Fibroblast of lung (primary cell): ENCODE measurements around the gene RAP1GDS1. TPM values are rescaled to one million over a fixed set of nuclear protein-coding genes. Genes with fewer than 3 reads are reported as not detected.
A peak's percentile ranks its signal among the peaks of the same experiment; 100 is the strongest.

ENCODE experiments used
- DNase-seq, 2 donors: peaks; one replicate each; pipeline versions ENCODE4 v3.0.0 to v3.0.0-alpha.2; 2010; ENCODE audit warnings: low read depth in 2 of 2
- H2AFZ ChIP-seq: 2 replicates; pipeline ENCODE4 v1.5.1; 2012; ENCODE audit warnings: low read length, control low read depth, inconsistent platforms
- H3K27ac ChIP-seq: 2 replicates; pipeline ENCODE4 v1.5.1; 2011; ENCODE audit warnings: low read length, control low read depth; ENCODE audit not compliant: insufficient read depth
- H3K27me3 ChIP-seq: 2 replicates; pipeline ENCODE4 v1.5.1; 2011; ENCODE audit warnings: mild to moderate bottlenecking, low read length; ENCODE audit not compliant: control insufficient read depth, insufficient read depth
- H3K36me3 ChIP-seq: 2 replicates; pipeline ENCODE4 v1.5.1; 2011; ENCODE audit warnings: low read length; ENCODE audit not compliant: control insufficient read depth, insufficient read depth
- H3K4me1 ChIP-seq: 2 replicates; pipeline ENCODE4 v1.5.1; 2011; ENCODE audit warnings: low read length; ENCODE audit not compliant: control insufficient read depth, insufficient read depth; ENCODE audit errors: extremely low read depth
- H3K4me2 ChIP-seq: 2 replicates; pipeline ENCODE4 v1.5.1; 2011; ENCODE audit warnings: low read length, control low read depth; ENCODE audit not compliant: insufficient read depth; ENCODE audit errors: extremely low read depth
- H3K4me3 ChIP-seq, 4 experiments: fragments of 200-600 bp in 1 of 4; sonication (generic) in 1 of 4; replicated peaks in 1 of 4; 2 replicates each; pipeline ENCODE4 v1.5.1; 2011 to 2016; ENCODE audit warnings: low read length in 4 of 4, low read depth in 3 of 4, mild to moderate bottlenecking in 3 of 4, control low read depth in 2 of 4, inconsistent platforms in 1 of 4, mixed read lengths in 1 of 4; ENCODE audit not compliant: insufficient read depth in 1 of 4; ENCODE audit errors: control extremely low read depth in 1 of 4
- H3K79me2 ChIP-seq: 2 replicates; pipeline ENCODE4 v1.5.1; 2012; ENCODE audit warnings: mild to moderate bottlenecking, low read length, inconsistent platforms; ENCODE audit not compliant: control insufficient read depth, insufficient read depth
- H3K9ac ChIP-seq: 2 replicates; pipeline ENCODE4 v1.5.1; 2011; ENCODE audit warnings: mild to moderate bottlenecking, low read length, control low read depth; ENCODE audit not compliant: insufficient read depth
- H3K9me3 ChIP-seq: 2 replicates; pipeline ENCODE4 v1.5.1; 2012; ENCODE audit warnings: low read depth, low read length; ENCODE audit not compliant: control insufficient read depth, insufficient read depth
- H4K20me1 ChIP-seq: 2 replicates; pipeline ENCODE4 v1.5.1; 2011; ENCODE audit warnings: low read length; ENCODE audit not compliant: control insufficient read depth, insufficient read depth; ENCODE audit errors: extremely low read depth
- EZH2 ChIP-seq: IDR thresholded peaks from 2 replicates; pipeline ENCODE4 v1.5.1; 2012; ENCODE audit warnings: low read length, control low read depth, mild to moderate bottlenecking; ENCODE audit errors: missing control alignments
- polyA plus RNA-seq, 2 donors: library from polyadenylated mRNA; depleted of rRNA in 1 of 2; stranded (reverse) in 1 of 2; unstranded in 1 of 2; fragments of >200 nt; gene quantifications; 2 replicates each; pipeline ENCODE4 v1.2.1, GENCODE V29; 2011 to 2012; ENCODE audit warnings: missing spikeins in 1 of 2
- total RNA-seq: library from RNA; depleted of rRNA; stranded (reverse); fragments of >200 nt; gene quantifications from 2 replicates; pipeline ENCODE4 v1.2.1, GENCODE V29; 2014
- TF ChIP-seq, protein P1 (sequence below), 2 donors: IDR thresholded peaks in 1 of 2; conservative IDR thresholded peaks in 1 of 2; 1 replicate in 1 of 2; 2 replicates in 1 of 2; pipeline ENCODE4 v1.5.1; 2011 to 2012; ENCODE audit warnings: low read length in 2 of 2, control low read depth in 1 of 2, inconsistent platforms in 1 of 2, low read depth in 1 of 2, mild to moderate bottlenecking in 1 of 2

Gene RAP1GDS1
- total and polyA plus RNA-seq, 2 donors (not counting 1 experiment from before 2014, with no cell fraction given): 68.3 to 103 TPM

DNA sequence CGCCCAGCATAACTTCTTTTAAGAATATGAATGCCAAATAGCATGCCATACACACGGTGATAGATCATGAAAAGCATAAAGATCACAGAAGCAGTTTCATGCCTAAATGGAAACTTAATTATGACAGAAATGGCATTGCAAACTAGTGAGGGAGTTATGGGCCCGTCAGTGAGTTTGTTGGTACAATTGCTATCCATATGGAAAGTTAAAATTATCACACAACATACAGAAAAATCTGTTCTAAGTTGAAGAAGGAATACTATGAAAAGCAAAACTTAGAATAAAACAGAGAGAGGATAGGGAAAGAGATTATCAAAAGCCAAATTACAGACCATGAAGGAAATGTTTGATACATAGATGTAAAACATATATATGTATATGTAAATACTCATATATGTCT lies 30.2 kb upstream of the RAP1GDS1 start:
- H3K9me3 ChIP-seq: no peaks in the 10 kb centered on the region
- H2AFZ ChIP-seq: no peak overlapping the region
- no peak overlapping the region for H3K4me3 ChIP-seq
- no peak for DNase-seq
- H4K20me1 ChIP-seq: no peaks in the 10 kb centered on the region
- H3K36me3 ChIP-seq: no peaks in the 10 kb centered on the region
- no peaks in the 10 kb centered on the region for H3K79me2 ChIP-seq
- H3K27me3 ChIP-seq: no peaks in the 10 kb centered on the region
- H3K27ac ChIP-seq: no peak overlapping the region
- H3K9ac ChIP-seq: no peak overlapping the region
- H3K4me1 ChIP-seq: no peaks in the 10 kb centered on the region
- H3K4me2 ChIP-seq: no peak overlapping the region
- TF ChIP-seq, protein P1, sequence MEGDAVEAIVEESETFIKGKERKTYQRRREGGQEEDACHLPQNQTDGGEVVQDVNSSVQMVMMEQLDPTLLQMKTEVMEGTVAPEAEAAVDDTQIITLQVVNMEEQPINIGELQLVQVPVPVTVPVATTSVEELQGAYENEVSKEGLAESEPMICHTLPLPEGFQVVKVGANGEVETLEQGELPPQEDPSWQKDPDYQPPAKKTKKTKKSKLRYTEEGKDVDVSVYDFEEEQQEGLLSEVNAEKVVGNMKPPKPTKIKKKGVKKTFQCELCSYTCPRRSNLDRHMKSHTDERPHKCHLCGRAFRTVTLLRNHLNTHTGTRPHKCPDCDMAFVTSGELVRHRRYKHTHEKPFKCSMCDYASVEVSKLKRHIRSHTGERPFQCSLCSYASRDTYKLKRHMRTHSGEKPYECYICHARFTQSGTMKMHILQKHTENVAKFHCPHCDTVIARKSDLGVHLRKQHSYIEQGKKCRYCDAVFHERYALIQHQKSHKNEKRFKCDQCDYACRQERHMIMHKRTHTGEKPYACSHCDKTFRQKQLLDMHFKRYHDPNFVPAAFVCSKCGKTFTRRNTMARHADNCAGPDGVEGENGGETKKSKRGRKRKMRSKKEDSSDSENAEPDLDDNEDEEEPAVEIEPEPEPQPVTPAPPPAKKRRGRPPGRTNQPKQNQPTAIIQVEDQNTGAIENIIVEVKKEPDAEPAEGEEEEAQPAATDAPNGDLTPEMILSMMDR (conservative IDR thresholded peaks at IDR 0.05 in 1 of 2, IDR thresholded peaks at IDR 0.05 in 1 of 2; ENCODE audit: low read depth in 1 of 2, low read length in 2 of 2): no peak
- TF ChIP-seq EZH2: no peak

DNA sequence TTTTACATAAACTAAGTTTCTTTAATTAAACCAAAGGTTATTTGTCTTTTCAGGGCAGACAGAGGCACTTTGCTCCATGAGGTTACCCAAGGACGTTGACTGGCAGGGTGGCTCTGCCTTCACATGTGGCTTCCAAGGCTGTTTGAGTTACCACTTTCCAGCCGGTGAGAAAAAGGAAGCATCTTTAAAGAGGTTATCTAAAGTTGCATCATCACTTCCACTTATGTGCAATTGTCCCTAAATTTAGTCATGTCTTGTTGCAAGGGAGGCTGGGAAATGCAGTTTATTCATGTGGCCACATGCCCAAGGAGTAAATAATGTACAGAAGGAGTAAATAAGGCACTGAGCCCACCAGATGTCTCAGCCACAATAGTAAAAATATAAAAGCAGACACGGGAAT lies 29.0 kb upstream of the RAP1GDS1 start:
- TF ChIP-seq, protein P1 (conservative IDR thresholded peaks at IDR 0.05 in 1 of 2, IDR thresholded peaks at IDR 0.05 in 1 of 2; ENCODE audit: low read depth in 1 of 2, low read length in 2 of 2): no peak
- TF ChIP-seq EZH2: no peak

DNA sequence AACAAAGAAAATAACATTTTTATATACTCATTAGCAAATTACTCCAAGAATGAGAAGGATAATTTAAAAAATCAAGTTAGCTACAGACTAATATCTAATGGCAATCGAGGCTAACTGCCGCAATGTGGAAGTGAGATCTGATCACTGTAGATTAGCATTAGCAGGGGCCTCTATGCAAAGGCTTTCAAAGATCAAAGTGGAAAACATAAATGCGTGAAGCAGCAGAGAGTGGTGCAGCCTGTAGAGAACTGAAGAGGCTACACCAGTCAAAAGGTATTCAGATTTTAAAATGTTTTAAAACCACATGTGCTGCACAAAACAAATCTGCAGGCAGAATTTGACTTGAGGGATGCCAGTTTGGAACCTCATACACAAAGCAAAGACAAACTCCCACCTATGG lies 24.0 kb upstream of the RAP1GDS1 start:
- no peaks in the 10 kb centered on the region for H3K4me1 ChIP-seq
- H3K4me3 ChIP-seq: no peak overlapping the region
- H3K27ac ChIP-seq: no peak overlapping the region
- H2AFZ ChIP-seq: no peak overlapping the region
- no peak overlapping the region for H3K4me2 ChIP-seq
- no peaks in the 10 kb centered on the region for H4K20me1 ChIP-seq
- H3K9ac ChIP-seq: no peak overlapping the region
- TF ChIP-seq, protein P1 (conservative IDR thresholded peaks at IDR 0.05 in 1 of 2, IDR thresholded peaks at IDR 0.05 in 1 of 2; ENCODE audit: low read depth in 1 of 2, low read length in 2 of 2): no peak
- TF ChIP-seq EZH2: no peak
- peaks cover 3% of the 10 kb centered on the region for H3K27me3 ChIP-seq
- no peaks in the 10 kb centered on the region for H3K9me3 ChIP-seq
- no peaks in the 10 kb centered on the region for H3K79me2 ChIP-seq
- no peak for DNase-seq
- H3K36me3 ChIP-seq: no peaks in the 10 kb centered on the region

More for the DNA sequence above, 29.0 kb upstream of the RAP1GDS1 start:
- H3K79me2 ChIP-seq: no peaks in the 10 kb centered on the region
- H3K4me3 ChIP-seq: no peak overlapping the region
- H3K9me3 ChIP-seq: no peaks in the 10 kb centered on the region
- H3K4me1 ChIP-seq: no peaks in the 10 kb centered on the region
- no peak overlapping the region for H3K4me2 ChIP-seq
- no peak overlapping the region for H3K27ac ChIP-seq
- no peaks in the 10 kb centered on the region for H4K20me1 ChIP-seq
- no peaks in the 10 kb centered on the region for H3K36me3 ChIP-seq
- peaks cover 3% of the 10 kb centered on the region for H3K27me3 ChIP-seq
- H3K9ac ChIP-seq: no peak overlapping the region
- no peak overlapping the region for H2AFZ ChIP-seq
- peak in 1 of 2 donors; percentile 32 for DNase-seq
